Measurements from ENCODE around the gene IL23R. TPM values are rescaled to one million over a fixed set of nuclear protein-coding genes. Genes with fewer than 3 reads are reported as not detected.

The IL23R gene
- total RNA-seq, 2 experiments from 2014 or later = 16.8 to 17.7 TPM

DNA sequence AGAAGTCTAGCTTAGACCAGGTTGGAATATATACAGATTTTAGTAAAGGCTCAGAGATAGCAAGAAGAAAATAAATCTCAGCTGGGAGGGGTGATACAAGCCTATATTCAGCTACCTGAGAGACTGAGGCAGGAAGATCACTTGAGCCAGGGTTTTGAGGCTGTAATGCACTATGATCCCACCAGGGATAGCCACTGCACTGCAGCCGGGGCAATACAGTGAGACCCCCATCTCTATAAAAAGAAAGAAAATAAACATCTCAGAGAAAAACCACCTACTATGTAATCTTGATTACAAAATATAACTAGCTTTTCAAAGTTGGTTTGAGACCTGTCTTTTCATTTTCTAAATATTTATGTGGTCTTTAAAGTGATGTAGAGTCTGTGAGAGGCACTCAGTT lies 47.7 kb downstream of the IL23R start:
- Mint-ChIP-seq H3K4me1 (ENCODE audit: low read depth) (peaks cover 51% of the 10 kb centered on the region), H3K36me3 (peaks cover 6% of the 10 kb centered on the region), H3K27ac (peak overlapping the region; percentile 15), H3K27me3 (no peaks in the 10 kb centered on the region), H3K9me3 (no peaks in the 10 kb centered on the region), H3K4me3 (no peak overlapping the region)
- DNase-seq = no peak
- CTCF ChIA-PET = interaction anchor here (0.6 to 8.2 kb wide), 55 partner anchors 8 to 1984 kb away, joined by 3 to 173 read pairs (median 8); partner anchors contain the start of genes IL12RB2, IL23R and SLC35D1
- intact Hi-C loops (cut with micrococcal nuclease) = loop anchor here (1.0 to 5.0 kb wide), 4 partner anchors 61 to 447 kb away; partner anchors contain the start of gene SLC35D1
- POLR2A ChIA-PET = interaction anchor here (0.7 kb wide), 1 partner anchor 69 kb away, joined by 3 read pairs; no protein-coding TSS in a partner anchor

DNA sequence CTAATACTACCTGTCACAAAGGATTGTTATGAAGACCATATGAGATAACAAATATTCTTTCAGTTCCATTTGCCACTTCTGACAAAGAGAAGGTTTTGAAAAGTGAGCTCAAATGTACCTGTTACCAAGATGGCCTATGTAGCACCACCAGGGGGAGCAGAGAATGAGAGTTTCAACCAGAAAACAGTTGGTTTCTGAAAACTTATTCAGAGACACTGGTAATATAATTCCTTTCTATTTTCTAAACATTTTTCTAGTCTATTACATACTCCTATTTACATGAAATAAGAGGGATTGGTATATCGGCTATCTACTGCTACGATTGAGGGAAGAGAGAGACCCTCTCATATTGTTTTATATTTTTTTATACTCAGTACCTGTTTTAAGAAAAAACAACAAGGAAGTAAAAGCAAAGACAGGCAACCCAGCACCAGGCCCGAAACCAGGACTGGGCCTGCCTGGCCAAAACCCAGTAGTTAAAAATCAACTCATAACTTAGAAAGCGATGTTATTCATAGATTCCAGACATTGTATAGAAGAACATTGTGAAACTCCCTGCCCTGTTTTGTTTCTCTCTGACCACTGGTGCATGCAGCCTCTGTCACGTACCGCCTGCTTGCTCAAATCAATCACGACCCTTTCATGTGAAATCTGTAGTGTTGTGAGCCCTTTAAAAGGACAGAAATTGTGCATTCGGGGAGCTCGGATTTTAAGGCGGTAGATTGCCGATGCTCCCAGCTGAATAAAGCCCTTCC lies 48.3 kb downstream of the IL23R start:
- no peaks in the 10 kb centered on the region for H3K9me3 Mint-ChIP-seq
- H3K4me1 Mint-ChIP-seq (ENCODE audit: low read depth) = peaks cover 46% of the 10 kb centered on the region
- POLR2A ChIA-PET = interaction anchor here (0.7 kb wide), 1 partner anchor 70 kb away, joined by 3 read pairs; no protein-coding TSS in a partner anchor
- CTCF ChIA-PET = interaction anchor here (0.7 to 8.2 kb wide), 49 partner anchors 8 to 450 kb away, joined by 3 to 173 read pairs (median 8); partner anchors contain the start of genes IL12RB2, IL23R and SLC35D1
- no peak overlapping the region for H3K4me3 Mint-ChIP-seq
- no peaks in the 10 kb centered on the region for H3K27me3 Mint-ChIP-seq
- DNase-seq = peak; percentile 62
- peaks cover 5% of the 10 kb centered on the region for H3K36me3 Mint-ChIP-seq
- intact Hi-C loops (cut with micrococcal nuclease) = loop anchor here (1.0 to 5.0 kb wide), 3 partner anchors 162 to 447 kb away; partner anchors contain the start of gene SLC35D1
- H3K27ac Mint-ChIP-seq = no peak overlapping the region

DNA sequence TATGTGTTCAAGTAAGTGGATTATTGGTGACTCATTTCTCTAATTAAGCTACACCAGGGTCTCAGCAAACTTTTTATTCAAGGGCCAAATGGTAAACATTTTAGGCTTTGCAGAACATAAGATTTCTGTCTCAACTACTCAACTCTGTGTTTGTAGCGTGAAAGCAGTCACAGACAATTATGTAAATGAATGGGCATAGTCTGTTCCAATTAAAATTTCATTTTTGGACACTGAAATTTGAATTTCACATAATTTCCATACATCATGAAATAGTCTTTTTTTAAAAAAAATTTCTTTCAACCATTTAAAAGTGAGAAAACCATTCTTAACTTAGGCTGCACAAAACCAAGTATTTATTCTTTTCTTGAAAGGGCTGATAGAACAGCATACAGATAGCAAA lies 50.1 kb downstream of the IL23R start:
- no peaks in the 10 kb centered on the region for H3K27me3 Mint-ChIP-seq
- peaks cover 3% of the 10 kb centered on the region for H3K36me3 Mint-ChIP-seq
- intact Hi-C loops (cut with micrococcal nuclease) = no loop called here
- ChIA-PET POLR2A (no interaction called here), CTCF (interaction anchor here (0.6 to 7.3 kb wide), 7 partner anchors 10 to 286 kb away, joined by 3 to 103 read pairs (median 8); no protein-coding TSS in a partner anchor)
- H3K27ac Mint-ChIP-seq = no peak overlapping the region
- peaks cover 38% of the 10 kb centered on the region for H3K4me1 Mint-ChIP-seq (ENCODE audit: low read depth)
- no peak overlapping the region for H3K4me3 Mint-ChIP-seq
- DNase-seq = no peak
- H3K9me3 Mint-ChIP-seq = no peaks in the 10 kb centered on the region

DNA sequence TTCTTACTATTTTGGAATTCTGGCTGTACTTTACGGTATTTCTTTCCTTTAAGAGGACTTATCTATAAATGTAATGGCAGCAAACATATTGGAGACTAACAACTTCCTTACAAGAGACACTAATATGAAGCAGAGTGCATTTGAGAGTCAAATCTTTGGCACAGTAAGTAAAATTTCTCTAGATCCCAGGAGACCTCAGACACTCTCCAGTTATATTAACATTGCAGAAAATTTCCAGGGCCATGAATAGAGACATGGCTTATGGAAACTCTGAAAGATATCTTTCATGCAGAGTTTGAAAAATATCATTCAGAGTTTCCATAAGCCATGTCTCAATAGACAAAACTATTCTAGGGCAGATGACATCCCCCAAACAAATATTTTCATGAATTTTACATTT lies 51.2 kb downstream of the IL23R start:
- no peak for DNase-seq
- Mint-ChIP-seq H3K9me3 (no peaks in the 10 kb centered on the region), H3K4me1 (ENCODE audit: low read depth) (peaks cover 29% of the 10 kb centered on the region), H3K27ac (no peak overlapping the region), H3K36me3 (peaks cover 3% of the 10 kb centered on the region), H3K27me3 (no peaks in the 10 kb centered on the region), H3K4me3 (no peak overlapping the region)
- ChIA-PET CTCF (interaction anchor here (0.6 to 7.3 kb wide), 4 partner anchors 68 to 285 kb away, joined by 3 to 103 read pairs (median 4); no protein-coding TSS in a partner anchor), POLR2A (no interaction called here)
- intact Hi-C loops (cut with micrococcal nuclease) = no loop called here

DNA sequence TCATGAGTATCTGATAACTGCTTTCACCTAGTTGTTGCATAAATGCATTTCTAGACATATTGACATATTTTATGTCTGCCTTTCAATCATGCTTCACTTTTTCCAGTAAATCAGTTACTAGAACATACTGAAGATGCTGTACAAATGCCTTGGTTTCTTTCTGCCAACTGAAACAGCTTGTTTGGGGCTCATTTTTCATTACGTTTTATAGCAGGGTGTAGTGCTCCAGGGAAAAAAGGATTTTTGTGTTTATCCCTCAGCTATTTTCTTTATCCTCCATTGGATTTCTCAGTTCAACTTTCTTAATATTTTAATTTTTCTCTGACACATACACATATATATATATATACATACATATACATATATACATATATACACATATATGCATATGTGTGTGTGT lies 51.7 kb downstream of the IL23R start:
- intact Hi-C loops (cut with micrococcal nuclease) = no loop called here

DNA sequence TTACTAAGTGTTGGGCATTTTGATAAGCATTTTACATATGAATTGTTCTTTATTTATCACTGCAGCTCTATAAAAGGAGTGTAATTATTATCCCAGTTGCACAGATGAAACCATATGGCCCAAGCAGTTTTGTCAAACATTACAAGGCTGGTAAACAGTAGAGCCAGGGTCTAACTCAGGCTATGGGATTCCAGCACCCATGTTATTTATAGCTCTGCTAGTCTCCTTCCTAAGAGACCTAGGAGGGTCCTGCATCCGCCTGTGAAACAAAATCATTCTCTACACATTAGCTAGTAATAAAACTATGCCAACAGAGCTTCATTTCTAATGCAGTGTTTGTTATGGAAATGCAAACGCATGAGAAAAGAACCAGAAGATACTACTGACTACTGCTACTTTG lies 58.6 kb downstream of the IL23R start:
- CTCF ChIA-PET = interaction anchor here (1.7 to 6.2 kb wide), 3 partner anchors 9 to 276 kb away, joined by 5 to 43 read pairs (median 11); no protein-coding TSS in a partner anchor
- peaks cover 11% of the 10 kb centered on the region for H3K36me3 Mint-ChIP-seq
- no peaks in the 10 kb centered on the region for H3K9me3 Mint-ChIP-seq
- DNase-seq = no peak
- H3K4me1 Mint-ChIP-seq (ENCODE audit: low read depth) = peaks cover 6% of the 10 kb centered on the region
- peaks cover 1% of the 10 kb centered on the region for H3K27me3 Mint-ChIP-seq
- POLR2A ChIA-PET = no interaction called here
- intact Hi-C loops (cut with micrococcal nuclease) = no loop called here
- H3K27ac Mint-ChIP-seq = no peak overlapping the region
- no peak overlapping the region for H3K4me3 Mint-ChIP-seq

More for the DNA sequence above, 51.7 kb downstream of the IL23R start:
- H3K4me3 Mint-ChIP-seq = no peak overlapping the region
- H3K36me3 Mint-ChIP-seq = peaks cover 3% of the 10 kb centered on the region
- no peaks in the 10 kb centered on the region for H3K9me3 Mint-ChIP-seq
- H3K4me1 Mint-ChIP-seq (ENCODE audit: low read depth) = peaks cover 29% of the 10 kb centered on the region
- CTCF ChIA-PET = interaction anchor here (0.6 to 1.5 kb wide), 3 partner anchors 68 to 283 kb away, joined by 3 to 4 read pairs (median 3); no protein-coding TSS in a partner anchor
- POLR2A ChIA-PET = no interaction called here
- no peaks in the 10 kb centered on the region for H3K27me3 Mint-ChIP-seq
- no peak for DNase-seq
- no peak overlapping the region for H3K27ac Mint-ChIP-seq

DNA sequence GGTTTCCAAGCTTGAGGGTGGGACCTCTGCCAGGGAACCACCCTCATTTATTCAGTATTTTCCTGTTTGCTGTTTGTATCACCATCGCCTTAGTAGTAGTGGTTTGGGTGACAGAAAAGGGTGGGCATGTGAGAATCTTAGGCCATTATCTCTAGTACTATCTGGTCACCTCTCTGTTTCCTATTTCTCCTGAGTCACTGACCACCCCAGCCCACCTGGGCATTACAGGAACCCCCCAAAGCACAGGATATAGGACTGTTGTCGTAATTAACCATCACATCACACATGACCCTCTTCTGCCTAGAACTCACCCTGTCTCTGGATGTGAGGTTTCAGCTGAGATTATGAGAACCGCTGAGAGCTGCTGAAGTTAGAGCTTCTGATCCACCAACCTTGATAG lies 60.4 kb downstream of the IL23R start:
- peaks cover 10% of the 10 kb centered on the region for H3K36me3 Mint-ChIP-seq
- no peak for DNase-seq
- H3K4me3 Mint-ChIP-seq = no peak overlapping the region
- ChIA-PET POLR2A (interaction anchor here (1.1 kb wide), 1 partner anchor 13 kb away, joined by 3 read pairs; no protein-coding TSS in a partner anchor), CTCF (interaction anchor here (0.6 to 2.4 kb wide), 3 partner anchors 12 to 274 kb away, joined by 3 to 11 read pairs (median 7); no protein-coding TSS in a partner anchor)
- intact Hi-C loops (cut with micrococcal nuclease) = no loop called here
- H3K9me3 Mint-ChIP-seq = no peaks in the 10 kb centered on the region
- peaks cover 1% of the 10 kb centered on the region for H3K27me3 Mint-ChIP-seq
- peaks cover 6% of the 10 kb centered on the region for H3K4me1 Mint-ChIP-seq (ENCODE audit: low read depth)
- H3K27ac Mint-ChIP-seq = no peak overlapping the region

DNA sequence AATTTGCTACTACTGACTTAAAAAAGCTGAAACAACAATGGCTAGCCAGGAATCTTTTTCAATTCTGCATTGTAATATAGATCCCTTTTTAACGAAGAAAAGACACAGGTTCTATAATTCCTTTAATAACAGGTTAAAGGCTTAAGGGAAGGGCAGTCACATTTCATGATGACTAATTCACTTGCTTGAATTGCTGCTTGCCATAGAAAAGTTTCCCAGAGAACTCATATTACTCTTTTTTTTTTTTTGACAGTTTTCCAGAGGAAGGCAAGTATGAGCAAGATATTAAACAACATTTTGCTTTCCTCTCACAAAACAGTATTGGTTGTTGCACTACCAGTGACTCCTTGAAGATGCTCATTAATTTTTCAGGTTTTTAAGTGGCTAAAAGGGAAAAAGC lies 60.9 kb downstream of the IL23R start:
- intact Hi-C loops (cut with micrococcal nuclease) = no loop called here
- no peak overlapping the region for H3K4me3 Mint-ChIP-seq
- H3K27me3 Mint-ChIP-seq = peaks cover 1% of the 10 kb centered on the region
- ChIA-PET POLR2A (interaction anchor here (1.1 kb wide), 1 partner anchor 14 kb away, joined by 3 read pairs; no protein-coding TSS in a partner anchor), CTCF (interaction anchor here (0.6 to 2.4 kb wide), 3 partner anchors 12 to 273 kb away, joined by 3 to 11 read pairs (median 7); no protein-coding TSS in a partner anchor)
- peaks cover 10% of the 10 kb centered on the region for H3K36me3 Mint-ChIP-seq
- peaks cover 6% of the 10 kb centered on the region for H3K4me1 Mint-ChIP-seq (ENCODE audit: low read depth)
- DNase-seq = no peak
- no peak overlapping the region for H3K27ac Mint-ChIP-seq
- no peaks in the 10 kb centered on the region for H3K9me3 Mint-ChIP-seq

DNA sequence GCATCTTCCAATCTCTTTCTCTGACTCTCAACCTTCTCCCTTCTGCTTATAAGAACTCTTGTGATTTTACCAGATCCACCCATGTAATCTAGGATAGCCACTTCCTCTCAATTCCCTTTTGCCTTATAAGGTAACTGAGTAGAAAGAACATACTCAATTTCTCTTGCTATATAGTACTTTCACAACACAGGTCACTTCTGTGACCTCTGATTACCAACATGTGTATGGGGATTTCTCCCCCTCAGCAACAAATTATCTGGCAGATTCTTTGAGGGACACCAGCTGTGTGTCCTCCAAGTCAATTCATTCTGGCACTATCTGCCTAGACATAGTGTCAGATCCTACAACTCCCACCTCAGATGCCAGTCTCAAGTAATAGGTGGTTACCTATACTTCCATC lies 62.5 kb downstream of the IL23R start:
- DNase-seq = no peak
- Mint-ChIP-seq H3K27ac (no peak overlapping the region), H3K9me3 (no peaks in the 10 kb centered on the region), H3K27me3 (peaks cover 1% of the 10 kb centered on the region), H3K36me3 (peaks cover 10% of the 10 kb centered on the region), H3K4me3 (no peak overlapping the region), H3K4me1 (ENCODE audit: low read depth) (peaks cover 6% of the 10 kb centered on the region)
- POLR2A ChIA-PET = no interaction called here
- CTCF ChIA-PET = interaction anchor here (0.8 to 2.3 kb wide), 3 partner anchors 16 to 273 kb away, joined by 3 to 15 read pairs (median 3); no protein-coding TSS in a partner anchor
- intact Hi-C loops (cut with micrococcal nuclease) = no loop called here

DNA sequence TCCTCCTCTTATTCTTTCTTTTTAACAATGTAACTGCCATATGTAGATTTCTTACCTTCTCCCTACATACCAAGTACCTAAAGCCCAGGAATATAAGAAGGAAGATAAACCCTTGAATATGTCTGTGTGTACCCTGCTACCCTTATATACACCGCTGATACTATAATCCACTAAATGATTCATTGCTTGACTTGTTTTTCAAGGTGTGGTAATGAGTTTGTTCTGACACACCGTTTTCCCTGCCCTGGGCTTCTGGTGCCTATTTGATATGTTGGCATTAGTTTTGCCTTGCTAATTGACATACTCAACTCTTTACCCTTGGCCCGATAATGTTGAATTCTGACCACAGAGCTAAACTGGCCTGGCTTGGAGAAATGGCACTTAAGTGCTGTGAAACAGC lies 64.3 kb downstream of the IL23R start:
- ChIA-PET POLR2A (no interaction called here), CTCF (interaction anchor here (1.6 to 2.3 kb wide), 2 partner anchors 17 to 270 kb away, joined by 5 to 15 read pairs; no protein-coding TSS in a partner anchor)
- no peaks in the 10 kb centered on the region for H3K9me3 Mint-ChIP-seq
- intact Hi-C loops (cut with micrococcal nuclease) = loop anchor here (5.0 to 10.0 kb wide), 3 partner anchors 42 to 174 kb away; no protein-coding TSS in a partner anchor
- H3K36me3 Mint-ChIP-seq = peaks cover 10% of the 10 kb centered on the region
- DNase-seq = no peak
- H3K4me1 Mint-ChIP-seq (ENCODE audit: low read depth) = peaks cover 6% of the 10 kb centered on the region
- no peak overlapping the region for H3K4me3 Mint-ChIP-seq
- no peak overlapping the region for H3K27ac Mint-ChIP-seq
- peaks cover 1% of the 10 kb centered on the region for H3K27me3 Mint-ChIP-seq

DNA sequence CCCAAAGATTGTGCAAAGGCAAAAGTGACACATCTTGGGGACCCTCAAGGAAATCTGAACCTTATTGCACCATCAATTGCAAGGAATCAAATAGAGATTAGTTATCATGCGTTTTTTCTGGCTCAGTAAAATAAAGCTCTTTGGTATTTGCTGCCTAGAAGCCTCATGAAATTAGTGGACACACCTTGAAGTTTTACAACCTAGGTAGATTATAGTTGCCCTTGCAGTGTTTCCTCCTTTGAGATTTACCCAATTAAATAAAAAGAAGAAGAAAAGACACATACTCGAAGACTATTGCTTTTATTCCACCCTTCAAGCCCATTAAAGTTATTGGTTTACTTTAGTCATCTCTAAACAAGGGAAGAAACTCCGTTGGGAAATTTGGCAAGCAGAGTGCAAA lies 70.0 kb downstream of the IL23R start:
- DNase-seq = no peak
- intact Hi-C loops (cut with micrococcal nuclease) = loop anchor here (10.0 kb wide), 1 partner anchor 169 kb away; no protein-coding TSS in a partner anchor
- CTCF ChIA-PET = interaction anchor here (0.7 to 5.3 kb wide), 3 partner anchors 22 to 264 kb away, joined by 3 to 30 read pairs (median 3); no protein-coding TSS in a partner anchor

DNA sequence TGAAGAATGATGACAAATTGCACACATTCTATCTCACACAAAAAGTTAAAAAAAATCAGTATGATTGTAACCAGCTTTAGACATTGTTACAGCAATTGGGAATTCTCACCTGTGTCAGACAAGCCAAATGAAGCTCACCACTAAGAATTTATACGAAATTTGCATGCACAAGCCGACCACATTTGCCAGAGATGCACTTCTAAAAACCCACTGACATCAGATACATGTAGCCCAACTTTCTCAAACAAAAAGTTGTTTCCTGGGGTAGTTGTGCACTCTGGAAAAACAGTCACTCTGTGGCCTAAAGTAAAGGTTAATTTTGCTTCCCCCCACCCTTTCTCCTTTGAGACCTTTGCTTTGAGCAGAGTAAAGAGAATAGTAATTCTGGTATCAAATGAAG lies 73.5 kb downstream of the IL23R start:
- no peak for DNase-seq
- peaks cover 2% of the 10 kb centered on the region for H3K27me3 Mint-ChIP-seq
- no peak overlapping the region for H3K27ac Mint-ChIP-seq
- H3K4me1 Mint-ChIP-seq (ENCODE audit: low read depth) = peaks cover 12% of the 10 kb centered on the region
- ChIA-PET POLR2A (no interaction called here), CTCF (interaction anchor here (0.6 to 1.1 kb wide), 2 partner anchors 13 to 26 kb away, joined by 3 to 5 read pairs; no protein-coding TSS in a partner anchor)
- H3K36me3 Mint-ChIP-seq = peaks cover 30% of the 10 kb centered on the region
- no peaks in the 10 kb centered on the region for H3K9me3 Mint-ChIP-seq
- intact Hi-C loops (cut with micrococcal nuclease) = loop anchor here (2.0 to 10.0 kb wide), 2 partner anchors 35 to 165 kb away; no protein-coding TSS in a partner anchor
- no peak overlapping the region for H3K4me3 Mint-ChIP-seq

More for the DNA sequence above, 70.0 kb downstream of the IL23R start:
- POLR2A ChIA-PET = no interaction called here
- H3K27me3 Mint-ChIP-seq = no peaks in the 10 kb centered on the region
- peaks cover 19% of the 10 kb centered on the region for H3K36me3 Mint-ChIP-seq
- H3K4me1 Mint-ChIP-seq (ENCODE audit: low read depth) = no peaks in the 10 kb centered on the region
- H3K27ac Mint-ChIP-seq = no peak overlapping the region
- H3K9me3 Mint-ChIP-seq = no peaks in the 10 kb centered on the region
- H3K4me3 Mint-ChIP-seq = no peak overlapping the region
